K562 (cell line): ENCODE measurements around the gene HOXB4. TPM values are rescaled to one million over a fixed set of nuclear protein-coding genes. Genes with fewer than 3 reads are reported as not detected.

Experiments
- microRNA counts: library from miRNA; unstranded; fragments of <30 nt; microRNA quantifications from one replicate; lab custom pipeline; 2016
- polyA plus RNA-seq, 8 experiments: library from polyadenylated mRNA; depleted of rRNA in 4 of 8; stranded (reverse) in 5 of 8; unstranded in 3 of 8; fragments of >200 nt; fragmentation: Nextera tagmentation in 2 of 8; fragmentation: Illumina TruSeq in 1 of 8; extraction: Ambion mirVana in 2 of 8; extraction: Trizol in 1 of 8; gene quantifications; 2 replicates each; pipeline versions ENCODE4 v1.2.1 to v1.2.3, GENCODE V29; 2011 to 2014; ENCODE audit warnings: inconsistent platforms in 1 of 8, missing spikeins in 1 of 8
- total RNA-seq, 7 experiments: library from RNA; depleted of rRNA in 6 of 7; stranded (reverse); fragments of >200 nt in 6 of 7; fragmentation: Illumina TruSeq in 2 of 7; extraction: Trizol in 2 of 7; gene quantifications; 2 replicates each; pipeline versions ENCODE4 v1.2.1 to v1.2.3, GENCODE V29; 2011 to 2021; ENCODE audit warnings: low replicate concordance in 1 of 7

HOXB4 gene
- total and polyA plus RNA-seq, 9 of the 15 experiments (the other 6 are each of a cell fraction or from before 2014, with no cell fraction given), result 1.6 to 34.9 (median 14.9) TPM

MicroRNAs encoded within 50 kb of the gene (microRNA counts, 767-probe panel; counts per million panel counts)
- microRNA hsa-miR-10a-5p (lab: Ali Mortazavi, UCI), result 5,144 counts per million, percentile 90 among the panel's probes with 10 or more counts

Other genes starting within 250 kb of the HOXB4 start
Only the 7 nearest of the 13 such genes appear.
- gene HOXB1, start 47.3 kb downstream of the HOXB4 start, total RNA-seq (2014; rRNA removed), result not detected in 2 replicates
- gene HOXB1, start 47.3 kb downstream of the HOXB4 start, total RNA-seq (2014; rRNA removed; fragmentation: Illumina TruSeq; extraction: Trizol), result not detected in 2 replicates
- gene HOXB1, start 47.3 kb downstream of the HOXB4 start, total RNA-seq (2015; rRNA removed; fragmentation: Illumina TruSeq; extraction: Trizol), result not detected in 2 replicates
- not detected in 2 replicates for gene HOXB1, start 47.3 kb downstream of the HOXB4 start, total RNA-seq (2021)
- gene HOXB1, start 47.3 kb downstream of the HOXB4 start, polyA plus RNA-seq (2011; rRNA removed), result 0.04 TPM in 1 of 2 replicates, not detected in the other
- not detected in 2 replicates for gene HOXB1, start 47.3 kb downstream of the HOXB4 start, polyA plus RNA-seq (2014; fragmentation: Illumina TruSeq; extraction: Trizol)
- gene HOXB1, start 47.3 kb downstream of the HOXB4 start, polyA plus RNA-seq (2014; fragmentation: Nextera tagmentation; extraction: Ambion mirVana), result not detected
- gene HOXB1, start 47.3 kb downstream of the HOXB4 start, polyA plus RNA-seq (2014; rRNA removed), result not detected in 2 replicates
- gene HOXB2, start 33.2 kb downstream of the HOXB4 start, total RNA-seq (2014; rRNA removed), result 35.0 and 42.1 TPM in 2 replicates
- 13.0 and 16.9 TPM in 2 replicates for gene HOXB2, start 33.2 kb downstream of the HOXB4 start, total RNA-seq (2014; rRNA removed; fragmentation: Illumina TruSeq; extraction: Trizol)
- 21.2 and 22.2 TPM in 2 replicates for gene HOXB2, start 33.2 kb downstream of the HOXB4 start, total RNA-seq (2015; rRNA removed; fragmentation: Illumina TruSeq; extraction: Trizol)
- 74.2 and 75.5 TPM in 2 replicates for gene HOXB2, start 33.2 kb downstream of the HOXB4 start, total RNA-seq (2021)
- gene HOXB2, start 33.2 kb downstream of the HOXB4 start, polyA plus RNA-seq (2011; rRNA removed), result 15.9 and 16.4 TPM in 2 replicates
- 32.5 and 32.6 TPM in 2 replicates for gene HOXB2, start 33.2 kb downstream of the HOXB4 start, polyA plus RNA-seq (2014; fragmentation: Illumina TruSeq; extraction: Trizol)
- gene HOXB2, start 33.2 kb downstream of the HOXB4 start, polyA plus RNA-seq (2014; fragmentation: Nextera tagmentation; extraction: Ambion mirVana), result 1 to 10 TPM; 2.1 to 3.1 TPM
- gene HOXB2, start 33.2 kb downstream of the HOXB4 start, polyA plus RNA-seq (2014; rRNA removed), result 66.4 and 97.7 TPM in 2 replicates
- 11.8 and 17.2 TPM in 2 replicates for gene HOXB3, start 11.9 kb upstream of the HOXB4 start, total RNA-seq (2014; rRNA removed)
- 20.2 and 21.2 TPM in 2 replicates for gene HOXB3, start 11.9 kb upstream of the HOXB4 start, total RNA-seq (2014; rRNA removed; fragmentation: Illumina TruSeq; extraction: Trizol)
- gene HOXB3, start 11.9 kb upstream of the HOXB4 start, total RNA-seq (2015; rRNA removed; fragmentation: Illumina TruSeq; extraction: Trizol), result 24.7 and 28.1 TPM in 2 replicates
- gene HOXB3, start 11.9 kb upstream of the HOXB4 start, total RNA-seq (2021), result 22.7 and 28.3 TPM in 2 replicates
- 15.7 and 21.5 TPM in 2 replicates for gene HOXB3, start 11.9 kb upstream of the HOXB4 start, polyA plus RNA-seq (2011; rRNA removed)
- 23.5 and 27.0 TPM in 2 replicates for gene HOXB3, start 11.9 kb upstream of the HOXB4 start, polyA plus RNA-seq (2014; fragmentation: Illumina TruSeq; extraction: Trizol)
- gene HOXB3, start 11.9 kb upstream of the HOXB4 start, polyA plus RNA-seq (2014; fragmentation: Nextera tagmentation; extraction: Ambion mirVana), result 1 to 10 TPM; 2.4 to 2.5 TPM
- gene HOXB3, start 11.9 kb upstream of the HOXB4 start, polyA plus RNA-seq (2014; rRNA removed), result 33.0 and 41.3 TPM in 2 replicates
- 0.27 and 0.57 TPM in 2 replicates for gene HOXB5, start 15.4 kb upstream of the HOXB4 start, total RNA-seq (2014; rRNA removed)
- gene HOXB5, start 15.4 kb upstream of the HOXB4 start, total RNA-seq (2014; rRNA removed; fragmentation: Illumina TruSeq; extraction: Trizol), result 0.38 and 0.65 TPM in 2 replicates
- 0.75 and 0.80 TPM in 2 replicates for gene HOXB5, start 15.4 kb upstream of the HOXB4 start, total RNA-seq (2015; rRNA removed; fragmentation: Illumina TruSeq; extraction: Trizol)
- 2.4 and 2.6 TPM in 2 replicates for gene HOXB5, start 15.4 kb upstream of the HOXB4 start, total RNA-seq (2021)
- 0.36 and 0.87 TPM in 2 replicates for gene HOXB5, start 15.4 kb upstream of the HOXB4 start, polyA plus RNA-seq (2011; rRNA removed)
- 1.4 and 1.5 TPM in 2 replicates for gene HOXB5, start 15.4 kb upstream of the HOXB4 start, polyA plus RNA-seq (2014; fragmentation: Illumina TruSeq; extraction: Trizol)
- gene HOXB5, start 15.4 kb upstream of the HOXB4 start, polyA plus RNA-seq (2014; fragmentation: Nextera tagmentation; extraction: Ambion mirVana), result under 1 TPM; 0.24 to 0.25 TPM
- gene HOXB5, start 15.4 kb upstream of the HOXB4 start, polyA plus RNA-seq (2014; rRNA removed), result 2.7 and 3.2 TPM in 2 replicates
- 6.5 and 9.1 TPM in 2 replicates for gene HOXB6, start 26.6 kb upstream of the HOXB4 start, total RNA-seq (2014; rRNA removed)
- gene HOXB6, start 26.6 kb upstream of the HOXB4 start, total RNA-seq (2014; rRNA removed; fragmentation: Illumina TruSeq; extraction: Trizol), result 3.9 and 4.9 TPM in 2 replicates
- gene HOXB6, start 26.6 kb upstream of the HOXB4 start, total RNA-seq (2015; rRNA removed; fragmentation: Illumina TruSeq; extraction: Trizol), result 7.3 and 7.5 TPM in 2 replicates
- gene HOXB6, start 26.6 kb upstream of the HOXB4 start, total RNA-seq (2021), result 10.6 and 14.2 TPM in 2 replicates
- 2.3 and 3.0 TPM in 2 replicates for gene HOXB6, start 26.6 kb upstream of the HOXB4 start, polyA plus RNA-seq (2011; rRNA removed)
- 4.0 and 7.7 TPM in 2 replicates for gene HOXB6, start 26.6 kb upstream of the HOXB4 start, polyA plus RNA-seq (2014; fragmentation: Illumina TruSeq; extraction: Trizol)
- gene HOXB6, start 26.6 kb upstream of the HOXB4 start, polyA plus RNA-seq (2014; fragmentation: Nextera tagmentation; extraction: Ambion mirVana), result 1 to 10 TPM; 1.2 to 1.9 TPM
- 13.7 and 14.8 TPM in 2 replicates for gene HOXB6, start 26.6 kb upstream of the HOXB4 start, polyA plus RNA-seq (2014; rRNA removed)
- 8.3 and 11.0 TPM in 2 replicates for gene HOXB7, start 32.7 kb upstream of the HOXB4 start, total RNA-seq (2014; rRNA removed)
- 13.5 and 14.7 TPM in 2 replicates for gene HOXB7, start 32.7 kb upstream of the HOXB4 start, total RNA-seq (2014; rRNA removed; fragmentation: Illumina TruSeq; extraction: Trizol)
- gene HOXB7, start 32.7 kb upstream of the HOXB4 start, total RNA-seq (2015; rRNA removed; fragmentation: Illumina TruSeq; extraction: Trizol), result 14.8 and 16.7 TPM in 2 replicates
- 8.2 and 10.8 TPM in 2 replicates for gene HOXB7, start 32.7 kb upstream of the HOXB4 start, total RNA-seq (2021)
- 5.5 and 5.9 TPM in 2 replicates for gene HOXB7, start 32.7 kb upstream of the HOXB4 start, polyA plus RNA-seq (2011; rRNA removed)
- gene HOXB7, start 32.7 kb upstream of the HOXB4 start, polyA plus RNA-seq (2014; fragmentation: Illumina TruSeq; extraction: Trizol), result 10.3 and 11.6 TPM in 2 replicates
- gene HOXB7, start 32.7 kb upstream of the HOXB4 start, polyA plus RNA-seq (2014; fragmentation: Nextera tagmentation; extraction: Ambion mirVana), result 1 to 10 TPM; 5.7 to 5.8 TPM
- gene HOXB7, start 32.7 kb upstream of the HOXB4 start, polyA plus RNA-seq (2014; rRNA removed), result 11.1 and 13.9 TPM in 2 replicates
- gene HOXB8, start 36.9 kb upstream of the HOXB4 start, total RNA-seq (2014; rRNA removed), result 5.1 and 9.3 TPM in 2 replicates
- 1.5 and 2.9 TPM in 2 replicates for gene HOXB8, start 36.9 kb upstream of the HOXB4 start, total RNA-seq (2014; rRNA removed; fragmentation: Illumina TruSeq; extraction: Trizol)
- gene HOXB8, start 36.9 kb upstream of the HOXB4 start, total RNA-seq (2015; rRNA removed; fragmentation: Illumina TruSeq; extraction: Trizol), result 2.1 and 2.5 TPM in 2 replicates
- 14.9 and 17.7 TPM in 2 replicates for gene HOXB8, start 36.9 kb upstream of the HOXB4 start, total RNA-seq (2021)
- 3.6 and 4.6 TPM in 2 replicates for gene HOXB8, start 36.9 kb upstream of the HOXB4 start, polyA plus RNA-seq (2011; rRNA removed)
- gene HOXB8, start 36.9 kb upstream of the HOXB4 start, polyA plus RNA-seq (2014; fragmentation: Illumina TruSeq; extraction: Trizol), result 7.0 and 8.3 TPM in 2 replicates
- gene HOXB8, start 36.9 kb upstream of the HOXB4 start, polyA plus RNA-seq (2014; fragmentation: Nextera tagmentation; extraction: Ambion mirVana), result 1 to 10 TPM in 1 of 2 experiments, under 1 TPM in 1; 0.52 to 1.2 TPM
- 18.8 and 23.8 TPM in 2 replicates for gene HOXB8, start 36.9 kb upstream of the HOXB4 start, polyA plus RNA-seq (2014; rRNA removed)